Hematopoietic multipotent progenitor cell treated with erythropoietin and hydrocortisone succinate and interleukin-3 and kit ligand, for 17 days (in vitro differentiated cells): ENCODE results near the gene ADGRB2.

ENCODE experiments used
- DNase-seq: peaks from one replicate; pipeline ENCODE4 v3.0.0-alpha.2; 2015; ENCODE audit warnings: low spot score

The ADGRB2 gene

GRCh38 chr1:31764312-31765040 lies at the start of gene ADGRB2:
TSS of gene ADGRB2 (minus strand) at chr1:31764340. CDS start at chr1:31757221, 7,119 bp downstream.
- no peak for DNase-seq

GRCh38 chr1:31812158-31812829 lies 48.2 kb upstream of the ADGRB2 start:
- DNase-seq = no peak

- no peak for DNase-seq
Observed at GRCh38 chr1:31811605-31812004, 47.5 kb upstream of the ADGRB2 start.

- DNase-seq = no peak
Observed at GRCh38 chr1:31809698-31810097, 45.6 kb upstream of the ADGRB2 start.

GRCh38 chr1:31807273-31808048 lies 43.3 kb upstream of the ADGRB2 start:
- DNase-seq = no peak

GRCh38 chr1:31805318-31805717 lies 41.2 kb upstream of the ADGRB2 start:
- DNase-seq = no peak

GRCh38 chr1:31804098-31804497 lies 40.0 kb upstream of the ADGRB2 start:
- no peak for DNase-seq

- DNase-seq = no peak
Observed at GRCh38 chr1:31803610-31804009, 39.5 kb upstream of the ADGRB2 start.

- no peak for DNase-seq
Observed at GRCh38 chr1:31802190-31803150, 38.3 kb upstream of the ADGRB2 start.

- no peak for DNase-seq
Observed at GRCh38 chr1:31801458-31801857, 37.3 kb upstream of the ADGRB2 start.

GRCh38 chr1:31800674-31800967 lies 36.5 kb upstream of the ADGRB2 start:
- DNase-seq = no peak

GRCh38 chr1:31799895-31800673 lies 35.9 kb upstream of the ADGRB2 start:
- DNase-seq = no peak

- no peak for DNase-seq
Observed at GRCh38 chr1:31799196-31799894, 35.2 kb upstream of the ADGRB2 start.

GRCh38 chr1:31798433-31799195 lies 34.5 kb upstream of the ADGRB2 start:
- DNase-seq = no peak

GRCh38 chr1:31798086-31798432 lies 33.9 kb upstream of the ADGRB2 start:
- no peak for DNase-seq

GRCh38 chr1:31797216-31797615 lies 33.1 kb upstream of the ADGRB2 start:
- no peak for DNase-seq

GRCh38 chr1:31796707-31797106 lies 32.6 kb upstream of the ADGRB2 start:
- no peak for DNase-seq

GRCh38 chr1:31795801-31796621 lies 31.9 kb upstream of the ADGRB2 start:
- DNase-seq = peak; percentile 19

- no peak for DNase-seq
Observed at GRCh38 chr1:31795096-31795675, 31.0 kb upstream of the ADGRB2 start.
